HepG2 (cell line): ENCODE measurements around the gene CLHC1. TPM values are rescaled to one million over a fixed set of nuclear protein-coding genes. Genes with fewer than 3 reads are reported as not detected.

Experiments used
- ATAC-seq: fragments of 200-7000 bp; cut with Tn5 transposase; 3 replicates; pipeline ENCODE4 v1.9.1; 2020; ENCODE audit warnings: mild to moderate bottlenecking, moderate library complexity
- BruUV-seq: library from RNA; stranded (reverse); fragments of 400-500 nt; replicated peaks from 2 replicates; lab custom pipeline; 2021; lab: Mats Ljungman, UMichigan
- CTCF ChIA-PET: fragments of 300-600 bp; formaldehyde crosslinking; extraction: SDS; loops from one replicate; lab custom pipeline; 2021; ENCODE audit warnings: low total read pairs, inconsistent platforms, low intra/inter-chr PET ratio; lab: Yijun Ruan, JAX
- POLR2A ChIA-PET: fragments of 350-600 bp; sonication (Branson Sonifier 250); formaldehyde crosslinking; loops from one replicate; lab custom pipeline; 2020; ENCODE audit warnings: antibody characterized with exemption, inconsistent platforms; lab: Yijun Ruan, JAX
- DNase-seq: peaks from one replicate; pipeline ENCODE4 v3.0.0-alpha.2; 2015; ENCODE audit warnings: low spot score
- FAIRE-seq: peaks from 3 replicates; lab custom pipeline; 2011; peaks lifted over from hg19 to GRCh38; lab: Jason Lieb, UNC
- H2AFZ ChIP-seq: one replicate; pipeline ENCODE4 v1.6.1; 2011; ENCODE audit warnings: low read length, inconsistent platforms
- H3K27ac ChIP-seq: fragments of 300-600 bp; 3 replicates; pipeline ENCODE4 v1.8.0; 2011; ENCODE audit warnings: mixed run types, mild to moderate bottlenecking, mixed read lengths, low read length, inconsistent platforms; ENCODE audit not compliant: insufficient read depth; ENCODE audit errors: extremely low read length
- H3K27me3 ChIP-seq, 2 experiments: fragments of 200-600 bp in 1 of 2; 2 replicates in 1 of 2; 3 replicates in 1 of 2; pipeline versions ENCODE4 v1.6.0 to v1.8.0; 2011; ENCODE audit warnings: low read length in 2 of 2, mild to moderate bottlenecking in 2 of 2, moderate library complexity in 2 of 2, inconsistent platforms in 1 of 2; ENCODE audit not compliant: insufficient read depth in 2 of 2, control insufficient read depth in 1 of 2
- H3K36me3 ChIP-seq, 2 experiments: fragments of 200-600 bp in 1 of 2; replicated peaks in 1 of 2; 2 replicates in 1 of 2; 3 replicates in 1 of 2; pipeline versions ENCODE4 v1.5.1 to v1.8.0; 2011; ENCODE audit warnings: low read length in 2 of 2, inconsistent platforms in 1 of 2; ENCODE audit not compliant: insufficient read depth in 2 of 2, control insufficient read depth in 1 of 2
- H3K4me1 ChIP-seq: 2 replicates; pipeline ENCODE4 v1.5.1; 2012; ENCODE audit warnings: low read length, inconsistent platforms; ENCODE audit not compliant: insufficient read depth
- H3K4me2 ChIP-seq: 2 replicates; pipeline ENCODE4 v1.6.0; 2011; ENCODE audit warnings: low read depth, low read length, inconsistent platforms
- H3K4me3 ChIP-seq, 3 experiments: fragments of 200-600 bp in 1 of 3; sonication (generic), shearing (Covaris generic) in 1 of 3; replicated peaks in 1 of 3; 2 replicates each; pipeline ENCODE4 v1.5.1; 2011 to 2016; ENCODE audit warnings: low read length in 3 of 3, inconsistent platforms in 2 of 3, low read depth in 2 of 3, mild to moderate bottlenecking in 2 of 3, control low read depth in 1 of 3, mixed read lengths in 1 of 3; ENCODE audit not compliant: insufficient read depth in 1 of 3
- H3K79me2 ChIP-seq: one replicate; pipeline ENCODE4 v1.6.1; 2011; ENCODE audit warnings: low read length, inconsistent platforms; ENCODE audit not compliant: insufficient read depth
- H3K9ac ChIP-seq: 2 replicates; pipeline ENCODE4 v1.6.0; 2011; ENCODE audit warnings: mild to moderate bottlenecking, low read depth, low read length, inconsistent platforms; ENCODE audit not compliant: insufficient read depth
- H3K9me3 ChIP-seq: 2 replicates; pipeline ENCODE4 v1.5.1; 2012; ENCODE audit warnings: mild to moderate bottlenecking, low read length
- H4K20me1 ChIP-seq: 2 replicates; pipeline ENCODE4 v1.6.0; 2011; ENCODE audit warnings: inconsistent platforms, mild to moderate bottlenecking, low read length, moderate library complexity; ENCODE audit not compliant: insufficient read depth
- HHEX ChIP-seq: IDR thresholded peaks from 2 replicates; pipeline ENCODE4 v1.6.1; 2016; ENCODE audit warnings: control low read depth
- MAFK ChIP-seq, 2 experiments: IDR thresholded peaks in 1 of 2; conservative IDR thresholded peaks in 1 of 2; 2 replicates each; pipeline ENCODE4 v1.6.1; 2011; ENCODE audit warnings: improper control_type of control experiment in 2 of 2, low read length in 2 of 2
- MIXL1 ChIP-seq: IDR thresholded peaks from 2 replicates; pipeline ENCODE4 v1.6.1; 2016
- MTF2 ChIP-seq: sonication (generic); formaldehyde crosslinking; IDR thresholded peaks from 2 replicates; pipeline ENCODE4 v1.5.0; 2020; ENCODE audit warnings: missing genetic modification reagents, borderline replicate concordance
- RARA ChIP-seq: IDR thresholded peaks from 2 replicates; pipeline ENCODE4 v1.6.1; 2016; ENCODE audit warnings: missing genetic modification reagents, missing compliant biosample characterization
- RFXANK ChIP-seq: IDR thresholded peaks from 2 replicates; pipeline ENCODE4 v1.6.1; 2016
- TEAD3 ChIP-seq: optimal IDR thresholded peaks from 2 replicates; pipeline ENCODE3; 2016; ENCODE audit warnings: borderline replicate concordance
- ZNF570 ChIP-seq: sonication (generic); formaldehyde crosslinking; IDR thresholded peaks from 2 replicates; pipeline ENCODE4 v1.4.0; 2020; ENCODE audit warnings: mild to moderate bottlenecking, missing genetic modification reagents, borderline replicate concordance
- WGBS: methylation state at CpG from one replicate; pipeline ENCODE4 v1.1.6; 2017; ENCODE audit warnings: low lambda C conversion rate; 5-methylcytosine and 5-hydroxymethylcytosine counted together
- in situ Hi-C: cut with HindIII; loops from 2 replicates; pipeline ENCODE4 v1.10.0; 2017; ENCODE audit warnings: low pct_unique_long_range_greater_than_20kb; ENCODE audit not compliant: extremely low pct_ligation_motif_present
- intact Hi-C: fragments of 100-400 bp; cut with micrococcal nuclease; formaldehyde crosslinking; loops from one replicate; pipeline ENCODE4 v1.10.0; 2022; ENCODE audit not compliant: unreplicated experiment
- polyA plus RNA-seq, 8 experiments: library from polyadenylated mRNA; depleted of rRNA in 3 of 8; stranded (reverse) in 7 of 8; unstranded in 1 of 8; fragments of >200 nt; fragmentation: Illumina TruSeq in 4 of 8; extraction: Trizol in 4 of 8; gene quantifications; 2 replicates each; pipeline versions ENCODE4 v1.2.1 to v1.2.3, GENCODE V29; 2011 to 2016; ENCODE audit warnings: low read depth in 4 of 8, missing spikeins in 1 of 8, mixed read lengths in 1 of 8; ENCODE audit not compliant: insufficient read depth in 1 of 8
- total RNA-seq, 5 experiments: library from RNA; depleted of rRNA; stranded (reverse); fragments of >200 nt; fragmentation: Illumina TruSeq; extraction: Trizol; gene quantifications; 2 replicates each; pipeline ENCODE4 v1.2.3, GENCODE V29; 2016; ENCODE audit warnings: low read depth in 1 of 5
- TF ChIP-seq, protein P1 (sequence below): sonication (generic); formaldehyde crosslinking; IDR thresholded peaks from 2 replicates; pipeline ENCODE4 v1.8.1; 2022; ENCODE audit warnings: mild to moderate bottlenecking, missing genetic modification reagents
- TF ChIP-seq, protein P2 (sequence below): sonication (generic); formaldehyde crosslinking; IDR thresholded peaks from 2 replicates; pipeline ENCODE4 v1.5.1; 2020; ENCODE audit warnings: mild to moderate bottlenecking, moderate library complexity, missing genetic modification reagents
- TF ChIP-seq, protein P3 (sequence below): IDR thresholded peaks from 2 replicates; pipeline ENCODE4 v1.6.1; 2018; ENCODE audit warnings: missing genetic modification reagents
- TF ChIP-seq, protein P4 (sequence below): sonication (generic); formaldehyde crosslinking; IDR thresholded peaks from 2 replicates; pipeline ENCODE4 v1.5.0; 2020; ENCODE audit warnings: missing genetic modification reagents

The CLHC1 gene
- total and polyA plus RNA-seq, 2 of the 13 experiments (the other 11 are each of a cell fraction or from before 2014, with no cell fraction given) = 9.8 to 12.6 TPM

DNA sequence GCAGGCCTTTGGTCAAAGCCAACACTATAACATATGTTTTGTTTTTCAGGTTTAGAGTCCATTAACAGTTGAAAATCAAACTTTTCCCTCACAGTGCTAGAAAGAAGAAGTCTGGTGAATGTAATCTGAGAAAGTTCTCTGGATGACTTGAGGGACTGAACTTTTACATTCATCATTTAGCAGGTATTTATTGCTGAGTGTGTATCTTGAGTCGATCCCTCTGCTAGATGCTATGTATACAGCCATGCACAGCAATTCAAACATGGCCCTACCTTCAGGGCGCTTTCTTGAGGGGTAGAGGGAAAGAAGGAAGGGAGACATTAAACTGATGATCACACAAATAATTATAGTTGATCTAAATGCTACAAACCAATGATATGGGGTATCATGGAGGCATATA, 89.6 kb downstream of the CLHC1 start:
- TF ChIP-seq MAFK (conservative IDR thresholded peaks at IDR 0.05 in 1 of 2, IDR thresholded peaks at IDR 0.05 in 1 of 2; ENCODE audit: low read length in 2 of 2) = peak in 1 of 2 experiments; percentile 49; a peak in 2 of 4 replicates
- no peak for TF ChIP-seq HHEX (CRISPR knock-in tag)
- no peak for TF ChIP-seq ZNF570 (CRISPR knock-in tag)
- TF ChIP-seq, all 625 proteins: peak for 1
- no TSS peak for BruUV-seq
- CTCF ChIA-PET = no interaction called here
- no peak for DNase-seq
- intact Hi-C loops = no loop called here
- H3K27ac ChIP-seq = no peak overlapping the region
- H3K79me2 ChIP-seq = no peaks in the 10 kb centered on the region
- POLR2A ChIA-PET = no interaction called here
- no peak overlapping the region for H3K4me2 ChIP-seq
- H2AFZ ChIP-seq = no peak overlapping the region
- no peaks in the 10 kb centered on the region for H3K9me3 ChIP-seq
- H3K27me3 ChIP-seq = peaks cover 1 to 24% of the 10 kb centered on the region in 2 experiments; a peak in 3 of 5 replicates
- 57% methylated on average over 2 of the region's 2 CpGs for WGBS
- H3K4me3 ChIP-seq = no peak overlapping the region
- H3K36me3 ChIP-seq = no peaks in the 10 kb centered on the region
- peaks cover 22% of the 10 kb centered on the region for H3K4me1 ChIP-seq
- FAIRE-seq = no peak
- ATAC-seq = no peak
- no peaks in the 10 kb centered on the region for H4K20me1 ChIP-seq
- in situ Hi-C loops = no loop called here
- no peak overlapping the region for H3K9ac ChIP-seq

DNA sequence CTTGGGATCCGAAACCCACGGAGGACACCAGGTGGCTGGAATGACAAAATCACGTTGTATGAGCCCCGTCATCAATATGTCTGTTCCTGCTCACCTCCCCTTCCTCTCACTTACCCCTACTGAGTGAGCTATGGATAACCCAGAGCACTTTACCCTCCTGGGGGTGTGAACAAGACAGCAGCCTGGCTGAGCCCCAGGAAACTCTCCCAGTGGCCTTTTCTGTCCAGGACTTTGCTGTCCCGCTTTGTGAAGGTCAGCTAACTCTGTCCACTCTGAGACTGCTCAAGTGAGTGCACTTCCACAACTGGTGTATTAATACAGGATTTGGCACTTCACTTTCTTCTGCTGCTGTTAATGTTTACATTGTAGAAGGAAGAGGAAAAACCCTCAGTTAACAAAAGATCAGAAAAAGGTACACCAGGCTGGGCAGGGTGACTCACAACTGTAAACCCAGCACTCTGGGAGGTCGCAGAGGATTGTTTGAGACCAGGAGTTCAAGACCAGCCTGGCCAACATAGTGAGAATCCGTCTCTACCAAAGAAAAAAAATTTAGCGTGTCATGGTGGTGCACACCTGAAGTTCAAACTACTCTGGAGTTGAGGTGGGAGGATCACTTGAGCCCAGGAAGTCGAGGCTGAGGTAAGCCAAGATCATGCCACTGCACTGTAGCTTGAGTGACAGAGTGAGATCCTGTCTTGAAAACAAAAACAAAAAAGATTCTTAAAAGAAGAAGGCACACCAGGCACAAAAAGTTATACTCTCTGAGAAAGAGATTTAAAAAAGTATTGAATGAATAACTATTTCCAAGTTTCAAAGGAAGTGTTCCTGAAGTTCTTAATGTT, 90.3 kb downstream of the CLHC1 start:
- no peak overlapping the region for H3K27ac ChIP-seq
- ChIA-PET POLR2A (no interaction called here), CTCF (no interaction called here)
- no peaks in the 10 kb centered on the region for H3K36me3 ChIP-seq
- H3K4me3 ChIP-seq = no peak overlapping the region
- intact Hi-C loops = no loop called here
- H2AFZ ChIP-seq = no peak overlapping the region
- no peak for DNase-seq
- peak; percentile 16 for ATAC-seq
- peaks cover 1 to 29% of the 10 kb centered on the region in 2 experiments; a peak in 3 of 5 replicates for H3K27me3 ChIP-seq
- H3K9ac ChIP-seq = no peak overlapping the region
- BruUV-seq = no TSS peak
- no peaks in the 10 kb centered on the region for H3K9me3 ChIP-seq
- no peaks in the 10 kb centered on the region for H4K20me1 ChIP-seq
- peaks cover 30% of the 10 kb centered on the region for H3K4me1 ChIP-seq
- whole genome bisulfite sequencing = 15% methylated on average over 9 of the region's 9 CpGs
- no peaks in the 10 kb centered on the region for H3K79me2 ChIP-seq
- FAIRE-seq = no peak
- in situ Hi-C loops = no loop called here
- peak overlapping the region; percentile 3; the same call in 1 of the 2 replicates for H3K4me2 ChIP-seq
- TF ChIP-seq, protein P1, sequence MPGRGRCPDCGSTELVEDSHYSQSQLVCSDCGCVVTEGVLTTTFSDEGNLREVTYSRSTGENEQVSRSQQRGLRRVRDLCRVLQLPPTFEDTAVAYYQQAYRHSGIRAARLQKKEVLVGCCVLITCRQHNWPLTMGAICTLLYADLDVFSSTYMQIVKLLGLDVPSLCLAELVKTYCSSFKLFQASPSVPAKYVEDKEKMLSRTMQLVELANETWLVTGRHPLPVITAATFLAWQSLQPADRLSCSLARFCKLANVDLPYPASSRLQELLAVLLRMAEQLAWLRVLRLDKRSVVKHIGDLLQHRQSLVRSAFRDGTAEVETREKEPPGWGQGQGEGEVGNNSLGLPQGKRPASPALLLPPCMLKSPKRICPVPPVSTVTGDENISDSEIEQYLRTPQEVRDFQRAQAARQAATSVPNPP = no peak
- peak; percentile 29 for TF ChIP-seq TEAD3 (CRISPR knock-in tag)
- TF ChIP-seq, protein P2, sequence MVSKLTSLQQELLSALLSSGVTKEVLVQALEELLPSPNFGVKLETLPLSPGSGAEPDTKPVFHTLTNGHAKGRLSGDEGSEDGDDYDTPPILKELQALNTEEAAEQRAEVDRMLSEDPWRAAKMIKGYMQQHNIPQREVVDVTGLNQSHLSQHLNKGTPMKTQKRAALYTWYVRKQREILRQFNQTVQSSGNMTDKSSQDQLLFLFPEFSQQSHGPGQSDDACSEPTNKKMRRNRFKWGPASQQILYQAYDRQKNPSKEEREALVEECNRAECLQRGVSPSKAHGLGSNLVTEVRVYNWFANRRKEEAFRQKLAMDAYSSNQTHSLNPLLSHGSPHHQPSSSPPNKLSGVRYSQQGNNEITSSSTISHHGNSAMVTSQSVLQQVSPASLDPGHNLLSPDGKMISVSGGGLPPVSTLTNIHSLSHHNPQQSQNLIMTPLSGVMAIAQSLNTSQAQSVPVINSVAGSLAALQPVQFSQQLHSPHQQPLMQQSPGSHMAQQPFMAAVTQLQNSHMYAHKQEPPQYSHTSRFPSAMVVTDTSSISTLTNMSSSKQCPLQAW (CRISPR knock-in tag) = 0 out of 2 replicates have a peak, but pooled peaks have one; percentile 13
- no peak for TF ChIP-seq RARA
- no peak for TF ChIP-seq RFXANK
- no peak for TF ChIP-seq MTF2 (CRISPR knock-in tag)
- TF ChIP-seq, protein P3, sequence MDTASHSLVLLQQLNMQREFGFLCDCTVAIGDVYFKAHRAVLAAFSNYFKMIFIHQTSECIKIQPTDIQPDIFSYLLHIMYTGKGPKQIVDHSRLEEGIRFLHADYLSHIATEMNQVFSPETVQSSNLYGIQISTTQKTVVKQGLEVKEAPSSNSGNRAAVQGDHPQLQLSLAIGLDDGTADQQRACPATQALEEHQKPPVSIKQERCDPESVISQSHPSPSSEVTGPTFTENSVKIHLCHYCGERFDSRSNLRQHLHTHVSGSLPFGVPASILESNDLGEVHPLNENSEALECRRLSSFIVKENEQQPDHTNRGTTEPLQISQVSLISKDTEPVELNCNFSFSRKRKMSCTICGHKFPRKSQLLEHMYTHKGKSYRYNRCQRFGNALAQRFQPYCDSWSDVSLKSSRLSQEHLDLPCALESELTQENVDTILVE = no peak
- TF ChIP-seq, protein P4, sequence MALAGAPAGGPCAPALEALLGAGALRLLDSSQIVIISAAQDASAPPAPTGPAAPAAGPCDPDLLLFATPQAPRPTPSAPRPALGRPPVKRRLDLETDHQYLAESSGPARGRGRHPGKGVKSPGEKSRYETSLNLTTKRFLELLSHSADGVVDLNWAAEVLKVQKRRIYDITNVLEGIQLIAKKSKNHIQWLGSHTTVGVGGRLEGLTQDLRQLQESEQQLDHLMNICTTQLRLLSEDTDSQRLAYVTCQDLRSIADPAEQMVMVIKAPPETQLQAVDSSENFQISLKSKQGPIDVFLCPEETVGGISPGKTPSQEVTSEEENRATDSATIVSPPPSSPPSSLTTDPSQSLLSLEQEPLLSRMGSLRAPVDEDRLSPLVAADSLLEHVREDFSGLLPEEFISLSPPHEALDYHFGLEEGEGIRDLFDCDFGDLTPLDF = no peak
- no peak for TF ChIP-seq MIXL1 (CRISPR knock-in tag)
